Measurements from ENCODE around the gene MRPL53.
A peak's percentile ranks its signal among the peaks of the same experiment; 100 is the strongest.

The MRPL53 gene

DNA sequence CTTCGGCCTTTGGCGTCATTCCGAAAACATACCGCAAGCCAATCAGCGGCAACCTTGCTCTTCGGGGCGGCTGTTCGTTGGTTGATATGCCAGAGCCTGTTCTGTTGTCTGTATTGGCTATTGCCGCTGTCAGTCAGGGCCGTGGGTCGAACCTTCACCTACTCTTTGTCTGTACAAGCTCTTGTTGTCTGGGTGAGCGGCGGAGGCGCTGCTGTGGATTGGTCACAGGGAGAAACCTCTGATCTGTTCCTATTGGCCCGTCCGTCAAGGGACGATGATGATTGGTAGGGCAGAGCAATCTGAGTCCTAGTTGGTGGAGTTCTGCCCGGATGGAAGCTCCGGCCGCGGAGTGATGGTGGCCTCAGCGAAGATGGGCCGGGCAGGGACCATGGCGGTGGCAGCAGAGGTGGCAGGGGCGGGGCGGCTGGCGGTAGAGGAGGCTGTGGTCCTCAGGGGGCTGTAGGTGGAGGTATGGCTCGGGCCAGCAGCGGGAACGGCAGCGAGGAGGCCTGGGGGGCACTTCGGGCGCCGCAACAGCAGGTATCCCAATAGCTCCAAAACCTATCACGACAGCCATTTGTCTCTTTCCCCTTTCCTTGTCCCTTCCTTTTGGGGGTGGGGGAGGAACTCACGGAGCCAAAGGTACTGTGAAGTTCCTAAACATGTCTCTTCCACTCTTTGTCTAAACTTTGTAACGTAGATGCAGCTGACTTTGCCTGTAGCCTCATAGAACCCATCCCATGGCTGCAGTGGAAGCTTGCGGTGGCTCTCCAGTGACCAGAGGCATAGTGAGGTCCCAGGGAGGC, 14.1 kb downstream of the MRPL53 start, which contains the start of gene WBP1:
Gene WBP1, plus strand, starts transcription at position 307 of the 806 bp plus-strand sequence. Its CDS starts 165 bp downstream, at position 472.
- TF ChIP-seq TAF1 (IDR thresholded peaks at IDR 0.05; ENCODE audit: borderline replicate concordance, insufficient read depth, low read length) (peak; percentile 63; the same call in 1 of the 2 replicates), POLR2AphosphoS5 (IDR thresholded peaks at IDR 0.05; ENCODE audit: low read depth, low read length) (peak; percentile 36; the same call in 1 of the 2 replicates), FOXP2 (optimal IDR thresholded peaks at IDR 0.05; ENCODE audit: borderline replicate concordance, extremely low read depth, extremely low read length, insufficient read depth) (no peak)

DNA sequence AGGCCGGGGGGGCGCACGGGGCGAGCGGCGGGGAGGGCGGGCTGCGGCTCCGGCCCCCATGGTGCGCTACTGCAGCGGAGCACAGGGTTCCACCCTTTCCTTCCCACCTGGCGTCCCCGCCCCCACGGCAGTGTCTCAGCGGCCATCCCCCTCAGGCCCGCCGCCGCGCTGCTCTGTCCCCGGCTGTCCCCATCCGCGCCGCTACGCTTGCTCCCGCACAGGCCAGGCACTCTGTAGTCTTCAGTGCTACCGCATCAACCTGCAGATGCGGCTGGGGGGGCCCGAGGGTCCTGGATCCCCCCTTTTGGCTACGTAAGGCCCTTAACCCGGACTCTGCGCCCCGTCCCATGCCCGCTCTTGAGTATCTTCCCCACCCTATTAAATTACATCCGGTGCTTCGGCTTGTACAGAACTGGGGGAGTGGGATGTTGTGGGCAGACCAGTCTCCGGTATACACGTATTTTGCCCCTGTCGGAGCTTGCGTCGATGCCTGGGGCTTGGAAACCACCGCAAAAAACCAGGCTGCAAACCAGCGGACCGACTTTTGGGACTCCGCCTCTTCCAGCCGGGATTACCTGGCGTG, 14.8 kb downstream of the MRPL53 start:
- TF ChIP-seq, protein P1, sequence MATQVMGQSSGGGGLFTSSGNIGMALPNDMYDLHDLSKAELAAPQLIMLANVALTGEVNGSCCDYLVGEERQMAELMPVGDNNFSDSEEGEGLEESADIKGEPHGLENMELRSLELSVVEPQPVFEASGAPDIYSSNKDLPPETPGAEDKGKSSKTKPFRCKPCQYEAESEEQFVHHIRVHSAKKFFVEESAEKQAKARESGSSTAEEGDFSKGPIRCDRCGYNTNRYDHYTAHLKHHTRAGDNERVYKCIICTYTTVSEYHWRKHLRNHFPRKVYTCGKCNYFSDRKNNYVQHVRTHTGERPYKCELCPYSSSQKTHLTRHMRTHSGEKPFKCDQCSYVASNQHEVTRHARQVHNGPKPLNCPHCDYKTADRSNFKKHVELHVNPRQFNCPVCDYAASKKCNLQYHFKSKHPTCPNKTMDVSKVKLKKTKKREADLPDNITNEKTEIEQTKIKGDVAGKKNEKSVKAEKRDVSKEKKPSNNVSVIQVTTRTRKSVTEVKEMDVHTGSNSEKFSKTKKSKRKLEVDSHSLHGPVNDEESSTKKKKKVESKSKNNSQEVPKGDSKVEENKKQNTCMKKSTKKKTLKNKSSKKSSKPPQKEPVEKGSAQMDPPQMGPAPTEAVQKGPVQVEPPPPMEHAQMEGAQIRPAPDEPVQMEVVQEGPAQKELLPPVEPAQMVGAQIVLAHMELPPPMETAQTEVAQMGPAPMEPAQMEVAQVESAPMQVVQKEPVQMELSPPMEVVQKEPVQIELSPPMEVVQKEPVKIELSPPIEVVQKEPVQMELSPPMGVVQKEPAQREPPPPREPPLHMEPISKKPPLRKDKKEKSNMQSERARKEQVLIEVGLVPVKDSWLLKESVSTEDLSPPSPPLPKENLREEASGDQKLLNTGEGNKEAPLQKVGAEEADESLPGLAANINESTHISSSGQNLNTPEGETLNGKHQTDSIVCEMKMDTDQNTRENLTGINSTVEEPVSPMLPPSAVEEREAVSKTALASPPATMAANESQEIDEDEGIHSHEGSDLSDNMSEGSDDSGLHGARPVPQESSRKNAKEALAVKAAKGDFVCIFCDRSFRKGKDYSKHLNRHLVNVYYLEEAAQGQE (IDR thresholded peaks at IDR 0.05; ENCODE audit: insufficient read depth in 1 of 2, low read depth in 2 of 2, low read length in 2 of 2) = no peak
- no peak for TF ChIP-seq FOXP2 (optimal IDR thresholded peaks at IDR 0.05; ENCODE audit: borderline replicate concordance, extremely low read depth, extremely low read length, insufficient read depth)
- no peak for TF ChIP-seq POLR2AphosphoS5 (IDR thresholded peaks at IDR 0.05; ENCODE audit: low read depth, low read length)
- TF ChIP-seq TAF1 (IDR thresholded peaks at IDR 0.05; ENCODE audit: borderline replicate concordance, insufficient read depth, low read length) = no peak
- 0 out of 2 replicates have a peak, but pooled peaks have one; percentile 11 for TF ChIP-seq SIN3A (IDR thresholded peaks at IDR 0.05; ENCODE audit: borderline replicate concordance, insufficient read depth, low read length)

DNA sequence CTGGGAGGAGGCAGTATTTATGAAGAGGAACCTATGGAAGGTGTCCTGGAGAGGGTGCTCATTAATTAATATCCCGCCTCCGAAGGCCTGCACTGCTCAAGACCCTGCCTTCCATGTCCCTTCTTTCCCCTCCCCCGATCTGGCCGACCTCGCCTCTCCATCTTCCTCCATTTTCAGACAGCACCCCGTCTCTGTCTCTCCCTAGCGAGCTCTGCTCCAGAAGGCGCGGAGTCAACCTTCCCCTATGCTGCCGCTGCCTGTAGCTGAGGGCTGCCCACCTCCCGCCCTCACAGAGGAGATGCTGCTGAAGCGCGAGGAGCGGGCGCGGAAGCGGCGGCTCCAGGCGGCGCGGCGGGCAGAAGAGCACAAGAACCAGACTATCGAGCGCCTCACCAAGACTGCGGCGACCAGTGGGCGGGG, 15.3 kb downstream of the MRPL53 start:
- no peak for TF ChIP-seq TAF1 (IDR thresholded peaks at IDR 0.05; ENCODE audit: borderline replicate concordance, insufficient read depth, low read length)
- TF ChIP-seq, protein P1 (IDR thresholded peaks at IDR 0.05; ENCODE audit: insufficient read depth in 1 of 2, low read depth in 2 of 2, low read length in 2 of 2) = no peak
- no peak for TF ChIP-seq FOXP2 (optimal IDR thresholded peaks at IDR 0.05; ENCODE audit: borderline replicate concordance, extremely low read depth, extremely low read length, insufficient read depth)
- no peak for TF ChIP-seq POLR2AphosphoS5 (IDR thresholded peaks at IDR 0.05; ENCODE audit: low read depth, low read length)
- no peak for TF ChIP-seq SIN3A (IDR thresholded peaks at IDR 0.05; ENCODE audit: borderline replicate concordance, insufficient read depth, low read length)

DNA sequence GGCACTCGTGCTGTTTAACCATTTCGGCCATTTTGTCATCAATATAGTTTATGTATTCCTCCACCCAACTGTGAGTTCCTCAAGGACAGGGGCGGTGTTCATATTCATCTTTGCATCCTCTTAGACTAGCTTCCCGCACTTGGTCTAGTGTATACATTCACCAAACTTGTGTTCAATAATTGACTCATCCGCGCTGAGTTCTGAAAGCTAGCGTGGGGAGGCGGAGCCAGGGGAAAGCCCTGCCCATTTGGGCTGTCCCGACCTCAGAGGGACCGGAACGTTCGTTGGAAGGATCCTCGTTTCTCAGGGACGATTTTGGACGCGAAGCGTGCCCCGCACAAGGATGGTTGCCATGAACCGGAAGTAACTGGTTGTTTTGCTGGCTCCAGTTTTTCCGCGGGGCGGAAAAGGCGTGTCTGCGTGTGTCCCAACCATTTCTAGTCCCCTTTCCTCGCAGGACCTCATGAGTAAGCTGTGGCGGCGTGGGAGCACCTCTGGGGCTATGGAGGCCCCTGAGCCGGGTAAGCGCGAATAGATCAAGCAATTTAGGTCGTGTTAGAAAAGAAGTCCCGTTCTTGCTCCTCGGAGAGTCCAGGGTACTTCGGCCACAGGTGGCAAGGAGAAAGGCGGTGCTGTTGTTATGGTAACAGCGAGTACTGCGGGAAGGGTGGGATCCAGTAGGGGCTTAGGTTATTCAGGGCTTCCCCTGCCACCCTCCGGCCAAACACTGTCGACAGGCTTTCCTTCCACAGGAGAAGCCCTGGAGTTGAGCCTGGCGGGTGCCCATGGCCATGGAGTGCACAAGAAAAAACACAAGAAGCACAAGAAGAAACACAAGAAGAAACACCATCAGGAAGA, 17.6 kb downstream of the MRPL53 start, which contains the start of gene INO80B:
Gene INO80B, plus strand, starts transcription at position 434 of the 858 bp plus-strand sequence. Its CDS starts 30 bp downstream, at position 464.
- peak; percentile 77 for TF ChIP-seq FOXP2 (optimal IDR thresholded peaks at IDR 0.05; ENCODE audit: borderline replicate concordance, extremely low read depth, extremely low read length, insufficient read depth)
- TF ChIP-seq SIN3A (IDR thresholded peaks at IDR 0.05; ENCODE audit: borderline replicate concordance, insufficient read depth, low read length) = peak; percentile 96
- peak; percentile 69; the same call in 1 of the 2 replicates for TF ChIP-seq TAF1 (IDR thresholded peaks at IDR 0.05; ENCODE audit: borderline replicate concordance, insufficient read depth, low read length)
- TF ChIP-seq, protein P1 (IDR thresholded peaks at IDR 0.05; ENCODE audit: insufficient read depth in 1 of 2, low read depth in 2 of 2, low read length in 2 of 2) = no peak
- peak; percentile 82; the same call in 1 of the 2 replicates for TF ChIP-seq POLR2AphosphoS5 (IDR thresholded peaks at IDR 0.05; ENCODE audit: low read depth, low read length)
